NCI-H2227 treated with DMSO at 0.1 percent for 48 hours (cell line): Measurements from ENCODE around the gene COX15.
A peak's percentile ranks its signal among the peaks of the same experiment; 100 is the strongest.
"Not testable (repeated sequence)": the region's sequence is repeated elsewhere in the genome, so short reads cannot be mapped to it uniquely, and the experiment has no call there.

ENCODE experiments used
- DNase-seq: peaks from one replicate; lab custom pipeline; 2025; lab: John Stamatoyannopoulos, UW

COX15 gene

DNA sequence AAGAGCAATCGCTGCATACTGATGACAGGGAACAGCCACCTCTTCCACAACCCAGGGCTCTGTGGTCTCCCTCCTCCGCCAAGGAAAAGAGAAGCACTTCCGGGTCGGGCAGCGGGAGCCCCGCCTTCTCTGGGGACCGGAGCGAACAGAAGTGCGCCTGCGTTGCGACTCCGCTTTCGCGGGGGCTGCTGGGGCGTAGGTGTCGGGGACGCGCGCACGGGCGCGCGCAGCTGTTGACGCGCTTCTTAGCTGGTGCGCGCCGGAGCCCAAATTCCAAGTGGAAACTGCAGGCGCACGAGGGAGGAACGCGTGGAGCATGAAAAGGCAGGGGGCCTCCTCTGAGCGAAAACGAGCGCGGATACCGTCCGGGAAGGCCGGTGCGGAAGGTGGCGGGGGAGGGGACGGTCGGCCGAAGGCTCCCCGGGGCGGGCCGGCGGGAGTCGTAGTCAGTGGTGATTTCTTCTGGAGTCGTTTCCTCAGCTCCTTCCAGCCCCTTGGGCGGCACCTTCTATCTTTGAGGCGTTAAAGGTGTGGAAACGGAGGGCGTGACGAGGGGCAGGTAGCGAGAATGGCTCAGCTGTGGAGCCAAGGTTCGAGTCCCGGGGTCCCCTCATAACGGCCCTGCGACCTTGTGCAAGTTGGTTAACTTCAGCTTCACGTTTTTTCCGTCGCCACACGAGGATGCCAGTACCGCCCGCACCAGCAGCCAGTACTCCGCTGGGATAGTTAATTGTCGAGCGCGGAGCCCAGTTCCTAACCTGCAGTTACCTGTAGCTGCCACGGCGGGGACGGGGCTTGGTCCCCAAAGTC is at the start of gene COX15, which contains the start of gene CUTC:
Gene COX15, minus strand, starts transcription at position 95 of the 810 bp plus-strand sequence. Its CDS starts 78 bp downstream, at position 17.
Gene CUTC, plus strand, starts transcription at position 202 of the 810 bp plus-strand sequence. Its CDS starts 115 bp downstream, at position 317.
- DNase-seq = peak; percentile 94

DNA sequence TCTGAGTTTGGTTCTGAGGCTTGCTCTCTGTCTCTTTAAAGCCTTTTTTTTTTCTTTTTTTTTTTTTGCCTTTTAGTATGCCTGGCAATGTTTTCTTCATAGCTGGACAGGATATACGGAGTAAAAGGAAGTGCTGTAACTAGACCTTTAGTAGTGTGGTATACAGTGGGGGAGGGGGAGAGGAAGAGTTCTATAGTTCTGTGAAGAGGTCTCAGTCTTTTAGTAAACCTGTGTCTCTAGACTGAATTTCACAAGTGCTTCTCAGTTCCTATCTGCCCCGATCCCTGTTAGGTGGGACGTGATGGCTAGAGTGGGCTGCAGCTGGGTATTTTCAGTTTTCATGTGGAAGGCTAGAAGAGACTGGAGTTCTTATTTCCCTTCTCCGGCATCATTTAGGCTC is 47.4 kb upstream of the COX15 start:
- no peak for DNase-seq

DNA sequence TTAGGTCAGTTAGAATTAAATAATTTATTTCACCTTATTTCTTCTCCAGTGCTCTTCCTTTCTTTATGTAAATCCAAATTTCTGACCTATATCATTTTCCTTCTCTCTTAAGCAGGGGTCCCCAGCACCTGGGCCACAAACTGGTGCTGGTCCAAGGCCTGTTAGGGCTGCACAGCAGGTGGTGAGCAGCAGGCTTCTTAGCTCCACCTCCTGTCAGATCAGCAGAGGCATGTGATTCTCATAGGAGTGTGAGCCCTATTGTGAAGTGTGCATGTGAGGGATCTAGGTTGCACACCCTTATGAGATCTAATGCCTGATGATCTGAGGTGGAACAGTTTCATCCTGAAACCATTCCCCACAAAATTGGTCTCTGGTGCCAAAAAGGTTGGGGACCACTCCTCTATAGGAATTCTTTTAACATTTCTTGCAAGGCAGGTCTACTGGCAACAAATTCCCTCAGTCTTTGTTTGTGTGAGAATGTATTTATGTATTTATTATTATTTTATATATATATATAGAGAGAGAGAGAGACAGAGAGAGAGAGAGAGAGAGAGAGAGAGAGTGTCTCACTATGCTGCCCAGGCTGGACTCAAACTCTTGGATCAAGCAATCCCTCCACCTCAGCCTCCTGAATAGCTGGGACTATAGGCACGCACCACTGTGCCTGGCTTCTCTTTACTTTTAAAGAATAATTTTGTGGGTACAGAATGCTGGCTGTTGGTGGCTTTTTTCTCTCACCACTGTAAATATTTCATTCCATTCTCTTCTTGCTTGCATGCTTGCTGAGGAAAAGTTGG is 46.2 kb upstream of the COX15 start:
- no peak for DNase-seq

DNA sequence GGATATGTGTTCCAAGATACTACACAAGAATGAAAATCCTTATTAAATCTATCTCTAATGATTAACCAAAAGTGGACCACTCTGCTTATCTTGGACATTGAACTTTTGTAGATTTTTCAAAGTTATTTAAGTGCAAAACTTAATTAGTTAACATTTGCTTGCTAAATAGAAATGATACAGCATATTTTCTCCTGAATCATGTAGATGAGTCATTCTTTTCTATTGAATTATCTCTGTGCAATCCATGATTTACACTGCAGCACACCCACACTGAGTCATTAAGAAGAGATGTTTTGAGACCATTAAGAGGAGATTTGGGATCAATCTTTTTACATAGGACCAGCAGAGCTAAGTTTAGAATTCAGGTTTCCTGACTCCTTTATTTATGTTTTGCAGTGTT is 43.9 kb upstream of the COX15 start:
- no peak for DNase-seq

DNA sequence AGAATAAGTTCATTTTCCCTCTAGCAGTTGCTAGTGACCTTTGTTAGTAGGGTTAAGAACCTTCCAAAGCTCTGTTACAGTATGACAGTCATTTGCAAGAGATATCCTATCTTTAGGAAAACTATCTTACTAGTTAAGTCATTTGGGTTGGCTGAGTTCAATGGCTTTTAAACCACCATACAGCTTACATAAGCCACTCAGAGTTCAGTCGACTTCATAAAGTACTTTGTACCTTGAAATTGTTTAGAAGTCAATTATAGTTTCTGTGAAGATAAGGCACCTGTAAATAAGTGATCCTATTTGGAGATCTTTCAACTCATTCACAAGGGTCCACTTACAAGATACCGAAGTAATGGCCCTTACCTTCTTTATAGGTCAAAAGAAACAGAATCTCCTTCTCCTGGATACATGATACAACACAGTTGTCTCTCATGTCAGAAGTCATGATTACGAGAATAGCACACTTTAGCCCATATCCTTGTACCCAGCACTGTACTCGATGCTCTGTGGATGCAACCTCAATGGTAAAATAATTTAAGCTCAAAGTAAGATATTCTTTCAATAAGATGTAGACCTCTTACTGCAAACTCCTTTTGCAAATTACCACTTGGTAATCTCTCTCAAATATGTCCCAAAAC is 38.6 kb upstream of the COX15 start:
- DNase-seq = no peak

DNA sequence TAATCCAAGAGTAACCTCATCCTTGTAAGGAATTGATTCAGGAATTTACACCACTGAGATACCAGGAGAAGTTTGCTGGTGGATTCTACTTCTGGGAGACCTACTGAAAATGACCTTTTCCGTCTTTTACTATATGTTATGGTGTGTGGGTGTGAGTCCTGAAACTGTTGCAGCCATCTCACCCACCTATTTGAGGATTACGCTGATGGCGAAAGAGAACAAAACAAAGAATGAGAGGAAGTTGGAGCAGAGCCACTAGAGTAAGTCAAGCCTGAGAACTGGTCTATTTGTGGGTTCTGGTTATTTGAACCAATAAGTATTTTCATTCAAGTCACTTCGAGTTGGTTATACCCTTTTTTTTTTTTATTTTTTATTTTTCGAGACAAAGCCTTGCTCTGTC is 37.8 kb upstream of the COX15 start:
- no peak for DNase-seq

DNA sequence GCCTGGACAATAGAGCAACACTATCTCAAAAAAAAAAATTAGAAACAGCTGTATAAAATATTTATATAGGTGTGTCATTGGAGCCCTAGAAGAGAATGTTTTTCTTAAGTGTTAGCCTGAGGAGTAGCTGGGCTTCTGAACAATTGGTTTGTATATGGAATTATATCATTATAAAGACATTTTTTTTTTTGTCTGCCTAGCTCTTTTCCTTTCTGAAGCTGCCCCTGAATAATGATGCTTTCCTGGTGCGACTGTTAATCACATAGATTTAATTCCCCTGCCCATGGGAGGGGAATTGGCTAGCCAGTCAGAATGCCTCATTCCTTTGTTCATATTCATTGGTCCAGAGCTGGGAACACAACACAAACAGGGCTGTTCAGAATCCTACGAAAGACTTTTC is 36.6 kb upstream of the COX15 start:
- DNase-seq = no peak

DNA sequence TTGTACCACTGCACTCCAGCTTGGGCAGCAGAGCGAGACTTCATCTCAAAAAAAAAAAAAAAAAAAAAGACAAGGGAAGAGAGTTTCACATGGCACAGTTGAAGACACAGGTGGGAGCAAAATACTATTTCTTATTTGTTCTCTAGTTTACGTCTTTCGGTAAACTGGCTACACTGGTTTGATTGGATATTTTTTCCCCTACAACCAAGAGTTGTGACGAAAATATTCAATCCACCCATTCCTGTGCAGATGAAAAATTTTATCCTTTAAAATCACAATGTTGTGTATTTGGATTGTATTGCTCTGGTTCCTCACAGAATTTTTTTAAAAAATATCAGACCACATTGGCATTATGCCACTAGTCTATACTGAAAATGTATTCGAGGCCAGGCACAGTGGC is 36.0 kb upstream of the COX15 start:
- DNase-seq = no peak

DNA sequence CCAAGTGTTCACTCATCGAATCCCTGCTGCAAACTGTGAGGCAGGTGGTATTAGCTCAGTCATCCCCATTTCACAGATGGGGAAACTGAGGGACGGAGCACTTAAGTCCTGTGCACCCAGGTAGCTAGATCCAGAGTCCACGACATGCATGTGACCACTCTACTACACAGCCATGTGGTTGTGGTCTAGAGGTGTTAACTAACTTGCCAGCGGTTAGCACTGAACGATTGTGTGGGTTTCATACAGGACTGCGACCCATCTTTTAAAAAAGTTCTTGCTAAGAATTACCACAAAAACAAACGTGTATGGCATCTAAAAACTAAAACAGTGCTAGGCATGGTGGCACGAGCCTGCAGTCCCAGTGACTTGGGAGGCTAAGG is 34.4 kb upstream of the COX15 start:
- no peak for DNase-seq

DNA sequence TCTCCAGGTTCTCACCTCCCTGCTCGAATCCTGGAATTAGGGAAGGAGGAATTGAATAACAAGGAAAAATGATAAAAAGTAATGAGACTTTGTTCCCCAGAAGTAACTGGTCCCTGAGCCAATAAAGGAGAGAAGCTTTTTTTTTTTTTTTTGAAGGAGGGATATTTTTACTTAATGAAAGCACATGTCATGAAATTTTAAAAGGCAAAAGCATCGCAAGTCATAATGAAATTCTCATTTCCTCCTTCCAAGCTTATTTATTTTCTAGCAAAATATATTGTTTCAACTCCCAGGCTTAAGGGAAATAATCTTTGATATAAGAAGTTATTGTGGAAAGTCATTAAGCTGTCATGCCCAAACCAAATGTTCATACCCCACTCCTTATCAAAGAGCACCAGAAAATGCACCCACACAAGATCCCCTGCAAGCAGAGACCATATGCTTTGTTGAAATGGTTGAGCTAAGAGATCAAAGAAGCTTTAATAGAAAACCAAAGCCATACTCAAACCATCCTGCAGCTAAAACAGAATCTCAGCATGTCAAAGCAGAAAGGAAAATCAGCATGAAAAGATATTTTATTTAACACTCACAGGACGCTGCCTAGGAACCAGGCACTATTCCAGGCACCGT is 33.9 kb upstream of the COX15 start:
- no peak for DNase-seq

DNA sequence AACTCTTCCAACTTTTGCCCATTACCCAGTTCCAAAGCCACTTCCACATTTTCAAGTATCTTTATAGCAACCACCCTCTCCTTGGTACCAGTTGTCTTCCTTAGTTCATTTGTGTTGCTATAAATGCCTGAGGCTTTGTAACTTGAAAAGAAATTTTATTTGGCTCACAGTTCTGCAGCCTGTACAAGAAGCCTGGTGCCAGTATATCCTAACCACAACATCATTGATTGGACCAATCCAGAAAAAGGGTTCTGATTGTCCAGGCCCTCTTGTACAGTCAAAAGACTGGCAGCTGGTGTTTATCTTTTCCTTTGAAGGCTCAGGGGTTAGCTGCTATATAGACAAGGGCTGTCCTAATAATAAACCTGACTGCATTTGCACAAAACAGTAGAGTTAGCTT is 29.4 kb upstream of the COX15 start:
- no peak for DNase-seq

DNA sequence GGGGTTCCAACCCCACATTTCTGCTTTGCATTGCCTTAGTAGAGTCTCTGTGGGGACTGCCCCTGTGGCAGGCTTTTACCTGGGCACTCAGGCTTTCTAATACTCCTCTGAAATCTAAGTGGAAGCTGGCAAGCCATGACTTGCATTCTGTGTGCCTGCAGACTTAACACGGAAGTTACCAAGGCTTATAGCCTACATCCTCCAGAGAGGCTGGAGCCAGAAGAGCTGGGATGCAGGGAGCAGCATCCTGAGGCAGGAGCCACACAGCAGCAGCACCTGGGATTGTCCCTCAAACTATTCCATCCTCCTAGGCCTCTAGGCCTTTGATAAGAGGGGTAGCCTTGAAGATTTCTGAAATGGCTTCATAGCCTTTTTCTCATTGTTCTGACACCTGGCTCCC is 28.4 kb upstream of the COX15 start:
- DNase-seq = no peak

DNA sequence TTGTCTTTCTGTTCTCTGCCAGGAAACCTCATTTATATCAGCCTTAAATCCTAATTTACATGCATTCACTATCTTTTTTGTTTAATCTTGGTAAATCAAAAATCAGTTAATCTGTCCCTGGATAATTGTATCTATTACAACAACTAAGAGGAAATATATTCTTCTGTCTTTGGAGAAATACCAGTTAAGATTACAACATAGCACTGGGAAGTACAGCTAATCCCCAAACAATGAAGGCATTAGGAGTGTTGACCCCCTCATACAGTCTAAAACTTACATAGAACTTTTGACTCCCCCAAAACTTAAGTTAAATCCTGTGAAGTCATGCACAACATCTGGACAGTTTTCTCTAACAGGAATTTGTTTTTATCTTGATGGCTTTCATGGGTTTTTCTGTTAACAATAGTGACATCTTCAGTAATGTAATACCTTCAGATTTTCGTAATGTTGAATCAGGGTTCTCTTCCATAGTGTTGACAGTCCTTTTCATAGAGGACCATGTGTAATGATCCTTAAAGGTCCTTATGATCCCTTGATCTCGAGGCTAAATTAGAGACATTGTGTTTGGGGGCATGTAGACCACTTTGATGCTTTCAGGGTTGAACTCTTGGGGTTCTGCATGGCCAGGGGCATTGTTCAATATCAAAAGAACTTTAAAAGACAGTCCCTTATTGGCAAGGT is 26.4 kb upstream of the COX15 start:
- no peak for DNase-seq

DNA sequence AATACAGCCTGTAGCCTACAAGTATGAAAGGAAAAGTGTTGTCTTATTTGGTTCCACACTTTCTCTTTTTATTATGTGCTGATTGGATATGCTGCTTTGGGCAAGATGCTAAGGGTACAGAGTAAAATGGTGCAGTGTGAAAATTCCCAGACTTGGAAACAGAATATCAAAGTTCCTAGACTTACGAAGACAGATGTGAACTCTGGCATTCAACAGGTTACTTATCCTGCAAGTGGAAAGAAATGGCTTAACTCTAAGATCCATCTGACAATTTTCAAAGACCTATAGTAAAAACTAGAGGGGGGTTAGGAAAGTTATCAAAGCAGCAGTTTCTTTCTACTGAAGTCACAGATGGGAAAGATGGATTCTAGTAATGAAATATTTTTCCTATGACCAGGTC is 24.2 kb upstream of the COX15 start:
- DNase-seq = no peak

DNA sequence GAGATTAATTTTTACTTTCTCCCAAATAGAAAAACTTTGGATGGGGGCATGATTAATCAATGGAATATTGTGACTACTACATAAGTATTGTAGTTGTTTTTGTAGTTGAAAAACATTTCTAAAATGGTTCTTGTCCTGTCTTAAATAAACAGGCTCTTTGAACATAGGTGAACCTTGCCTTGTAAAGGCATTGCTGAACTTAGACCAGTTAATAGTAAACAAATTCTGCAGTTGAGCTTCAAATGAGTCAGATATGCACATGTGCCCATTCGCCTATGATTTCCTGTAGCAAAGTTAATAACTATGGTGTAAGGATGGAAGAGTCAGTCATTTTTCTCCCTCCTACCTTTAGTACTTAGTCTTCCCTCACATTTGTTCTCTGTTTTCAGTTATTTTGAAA is 22.7 kb upstream of the COX15 start:
- no peak for DNase-seq

DNA sequence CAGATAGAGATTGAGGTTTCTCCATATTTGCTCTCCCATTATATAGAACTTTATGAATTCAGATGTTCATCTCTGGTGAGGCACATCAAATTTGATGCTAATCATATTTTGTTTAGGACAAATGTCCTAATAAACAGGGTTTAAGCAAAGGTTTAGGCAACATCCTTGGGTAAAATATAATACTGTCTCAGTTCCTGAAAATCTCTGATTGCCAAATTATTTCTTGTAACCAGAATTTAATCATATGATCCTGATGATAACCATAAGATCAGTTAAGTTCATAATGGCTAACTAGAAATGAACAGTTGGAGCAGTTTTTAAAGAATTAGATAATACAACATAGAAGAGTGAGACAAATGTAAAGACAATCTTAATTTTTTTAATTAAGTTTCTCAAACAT is 18.7 kb upstream of the COX15 start:
- no peak for DNase-seq

DNA sequence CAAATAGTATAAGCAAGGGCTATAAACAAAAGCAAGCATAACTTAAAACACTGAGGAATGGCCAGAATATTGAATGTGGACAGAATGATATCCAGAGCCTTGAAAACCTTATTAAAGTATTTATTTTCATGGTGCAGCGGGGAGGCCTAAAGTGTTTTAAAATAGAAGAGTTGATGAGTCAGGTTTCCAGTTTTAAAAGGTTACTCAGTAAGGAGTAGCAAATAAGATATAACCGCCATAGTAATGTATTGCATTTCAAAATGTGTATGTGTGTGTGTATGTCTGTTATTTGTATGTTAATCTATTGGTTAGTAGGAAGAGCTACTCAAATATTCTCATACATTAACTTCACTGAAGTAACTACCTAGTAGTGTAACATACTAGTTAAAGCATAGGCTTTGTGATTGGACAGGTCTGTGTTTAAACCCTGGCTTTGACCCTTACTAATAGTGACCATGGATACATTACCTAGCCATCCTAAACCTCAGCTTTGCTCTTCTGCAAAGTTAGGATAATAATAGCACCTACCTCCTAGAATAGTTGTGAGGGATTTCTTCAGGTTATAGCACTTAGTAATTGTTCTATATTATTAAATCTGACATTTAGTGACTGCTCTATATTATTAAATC is 17.0 kb upstream of the COX15 start:
- DNase-seq = no peak

DNA sequence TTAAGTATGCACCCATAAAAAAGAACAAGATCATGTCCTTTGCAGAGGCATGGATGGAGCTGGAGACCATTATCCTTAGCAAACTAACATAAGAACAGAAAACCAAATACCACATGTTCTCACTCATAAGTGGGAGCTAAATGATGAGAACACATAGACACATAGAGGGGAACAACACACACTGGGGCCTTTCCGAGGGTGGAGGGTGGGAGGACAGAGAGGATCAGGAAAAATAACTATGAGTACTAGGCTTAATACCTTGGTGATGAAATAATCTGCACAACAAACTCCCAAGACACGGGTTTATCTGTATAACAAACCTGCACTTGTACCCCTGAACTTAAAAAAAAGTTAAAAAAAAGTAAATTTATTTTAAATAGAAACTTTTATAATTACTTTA is 14.2 kb upstream of the COX15 start:
- DNase-seq = not testable (repeated sequence)

DNA sequence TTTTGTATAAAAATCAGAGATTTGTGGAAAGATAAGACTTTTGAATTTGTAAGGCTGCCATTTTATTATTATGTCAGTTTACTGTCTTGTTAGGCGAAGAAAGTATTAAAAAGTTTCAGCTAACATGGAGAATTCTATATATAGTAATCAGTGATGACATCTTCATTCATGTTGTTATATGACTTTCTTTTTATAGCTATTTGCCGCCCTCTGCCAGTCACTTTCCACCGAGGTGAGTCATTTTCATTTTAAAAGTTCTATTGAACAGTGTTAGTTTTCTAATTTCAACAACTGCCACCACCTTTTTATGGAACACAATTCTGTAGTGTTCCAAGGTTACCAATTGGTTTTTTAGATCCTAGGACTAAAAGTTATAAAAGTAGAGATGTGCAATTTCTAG is 11.9 kb upstream of the COX15 start:
- DNase-seq = no peak

DNA sequence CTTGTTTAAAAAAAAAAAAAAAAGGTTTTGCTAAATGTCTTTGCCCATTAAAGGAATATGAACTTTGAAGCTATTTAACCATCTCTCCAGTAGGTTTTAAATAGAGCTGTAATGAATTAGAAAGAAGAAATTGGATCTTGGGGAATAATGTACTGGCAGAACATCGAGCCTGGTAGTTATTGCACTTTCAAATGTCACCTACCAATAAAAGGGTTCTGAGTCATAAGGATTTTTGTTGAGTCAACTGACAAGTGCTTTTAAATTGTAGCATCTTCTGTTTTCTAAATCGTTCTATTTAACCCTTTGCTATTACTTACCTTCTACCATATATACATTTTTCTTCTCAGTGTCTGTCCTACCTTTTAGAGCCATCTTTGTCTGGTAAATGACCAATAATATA is 10.8 kb upstream of the COX15 start:
- DNase-seq = no peak

DNA sequence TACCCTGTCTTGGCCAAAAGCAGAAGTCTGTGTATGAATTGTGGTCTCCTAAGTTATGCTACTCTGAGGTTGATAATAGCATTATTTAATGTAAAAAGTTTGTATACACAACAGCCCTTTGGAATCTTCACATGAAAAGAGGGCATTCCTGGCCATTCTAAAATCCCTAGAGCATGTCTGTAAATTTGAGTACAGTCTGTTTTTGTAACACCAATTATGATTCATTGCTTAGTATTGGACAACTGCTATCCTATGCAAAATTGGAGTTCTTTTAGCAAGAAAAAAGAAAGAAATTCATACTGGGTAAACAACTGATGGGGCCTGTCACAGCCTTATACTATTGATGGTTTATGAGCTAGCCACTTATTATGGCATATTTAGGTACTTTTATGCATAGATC is 10.3 kb upstream of the COX15 start:
- DNase-seq = no peak
